ENCODE data around the gene OR3A2.
"Not testable (repeated sequence)": the region's sequence is repeated elsewhere in the genome, so short reads cannot be mapped to it uniquely, and the experiment has no call there.

GRCh38 chr17:3238685-3239084 lies 147.4 kb downstream of the OR3A2 start:
- not testable (repeated sequence) for TF ChIP-seq EP300, CTCF, POLR2AphosphoS5, POLR2A (IDR thresholded peaks at IDR 0.05)
